Left hindlimb (tissue), 1 donor: ENCODE results near the gene TEX29.

Source experiments
- DNase-seq: peaks from one replicate; pipeline ENCODE4 v3.0.0-alpha.2; 2018

The TEX29 gene

DNA sequence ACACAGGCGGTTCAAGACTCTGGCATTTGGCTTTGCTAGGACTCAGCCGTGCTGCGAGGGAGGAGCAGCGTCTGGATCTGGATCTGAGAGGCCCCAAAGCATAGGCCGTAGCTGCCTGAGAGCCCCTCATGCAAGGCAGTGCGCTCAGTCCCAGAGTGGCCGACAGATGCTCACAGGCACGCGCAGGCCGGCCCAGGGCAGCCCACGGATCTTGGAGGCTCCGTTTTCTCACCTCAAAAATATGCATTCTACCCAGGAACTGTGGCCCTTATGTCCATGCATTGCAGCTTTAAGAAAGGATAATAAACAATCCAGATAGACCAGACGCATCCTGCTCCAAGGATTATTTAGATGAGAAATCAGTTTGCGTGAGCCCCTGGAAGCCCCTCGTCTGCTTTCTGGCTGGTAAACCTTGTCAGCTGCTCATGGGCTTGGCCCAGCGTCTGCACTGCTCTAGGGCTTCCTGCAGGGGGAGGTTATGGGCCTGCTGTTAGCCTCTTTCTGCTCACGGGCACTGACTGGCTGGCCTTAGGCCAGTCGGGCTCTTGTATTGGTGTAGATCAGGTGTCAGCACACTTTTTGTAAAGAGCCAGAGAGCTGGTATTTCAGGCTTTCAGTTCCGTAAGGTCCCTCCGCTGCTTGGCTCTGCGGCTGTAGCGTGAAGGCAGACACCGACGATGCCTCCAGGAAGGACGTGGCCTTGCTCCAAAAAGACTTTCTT, 24.2 kb downstream of the TEX29 start:
- peak; percentile 48 for DNase-seq

DNA sequence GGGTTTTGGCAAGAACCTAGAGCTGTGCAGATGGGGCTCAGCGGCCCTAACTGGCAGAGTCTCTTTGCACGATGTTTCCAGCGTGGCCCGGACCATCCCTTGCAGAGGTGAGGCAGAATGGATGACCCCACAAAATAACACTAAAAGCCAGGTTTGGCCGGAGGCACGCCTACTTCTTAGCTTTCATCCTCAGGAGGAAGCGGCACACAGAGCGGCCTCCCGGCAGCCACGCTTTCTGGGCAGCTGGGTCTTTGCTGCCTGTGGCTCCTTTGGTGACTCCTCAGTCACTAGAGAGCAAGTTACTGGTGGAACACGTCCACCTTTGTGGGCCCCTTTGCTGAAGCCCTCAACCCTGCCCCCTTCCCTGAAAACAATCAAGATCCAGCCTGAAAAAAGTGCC, 25.2 kb downstream of the TEX29 start:
- DNase-seq = no peak

DNA sequence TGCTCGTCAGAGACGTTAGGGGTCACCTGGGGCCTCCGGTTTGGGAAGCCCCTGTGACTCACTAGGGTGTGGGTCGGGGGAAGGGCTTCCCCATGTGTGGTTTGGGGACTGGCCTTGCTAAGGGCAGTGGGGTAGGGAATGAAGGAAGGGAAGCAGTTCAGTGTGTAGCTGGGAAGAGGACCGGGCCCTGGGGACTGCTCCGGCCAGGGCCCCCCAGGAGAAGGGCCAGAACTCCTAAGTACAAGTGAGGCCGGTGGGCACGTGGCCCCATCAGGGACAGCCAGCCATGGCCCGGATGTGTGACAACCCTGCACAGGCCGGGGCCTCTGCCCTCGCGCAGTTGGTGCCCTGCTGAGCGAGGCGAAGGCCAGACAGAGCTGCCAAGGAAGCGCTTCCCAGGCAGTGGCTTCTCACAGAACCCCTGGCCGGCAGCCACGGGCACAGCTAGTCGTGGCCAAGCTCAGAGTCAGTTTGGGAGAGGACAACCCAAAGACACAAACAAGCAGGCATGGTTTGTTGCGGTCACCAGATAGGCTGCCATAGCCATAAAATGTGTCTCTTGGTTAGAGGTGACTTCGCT, 25.7 kb downstream of the TEX29 start:
- DNase-seq = no peak

DNA sequence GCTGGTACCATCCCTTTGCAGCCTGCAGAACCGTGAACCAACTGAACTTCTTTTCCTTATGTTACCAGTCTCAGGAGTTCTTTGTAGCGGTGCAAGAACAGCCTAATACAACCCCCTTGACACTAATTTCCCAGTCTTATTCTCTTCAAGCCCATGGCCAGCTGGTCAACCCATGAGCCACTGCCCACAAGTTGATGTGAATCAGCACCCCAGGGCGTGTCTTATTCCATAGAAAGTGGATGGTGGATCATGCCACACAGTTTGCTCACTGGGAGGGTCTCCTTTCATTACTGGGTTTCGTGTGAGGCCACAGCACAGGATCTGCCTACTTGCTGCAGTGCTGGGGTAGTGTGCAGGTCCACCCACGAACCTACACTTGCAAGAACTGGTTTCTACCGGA, 27.0 kb downstream of the TEX29 start:
- no peak for DNase-seq

DNA sequence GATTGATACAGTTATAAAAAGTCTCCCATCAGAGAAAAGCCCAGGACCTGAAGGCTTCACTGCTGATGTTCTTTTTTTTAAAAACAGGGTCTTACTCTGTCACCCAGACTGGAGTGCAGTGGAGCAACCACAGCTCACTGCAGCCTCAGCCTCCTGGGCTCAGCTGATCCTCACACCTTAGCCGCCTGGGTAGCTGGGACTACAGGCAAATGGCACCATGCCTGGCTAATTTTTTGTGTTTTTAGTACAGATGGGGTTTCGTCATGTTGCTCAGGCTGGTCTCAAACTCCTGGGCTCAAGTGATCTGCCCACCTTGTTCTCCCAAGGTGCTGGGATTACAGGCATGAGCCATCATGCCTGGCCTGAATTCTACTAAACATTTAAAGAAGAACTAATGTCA, 33.1 kb downstream of the TEX29 start:
- no peak for DNase-seq

DNA sequence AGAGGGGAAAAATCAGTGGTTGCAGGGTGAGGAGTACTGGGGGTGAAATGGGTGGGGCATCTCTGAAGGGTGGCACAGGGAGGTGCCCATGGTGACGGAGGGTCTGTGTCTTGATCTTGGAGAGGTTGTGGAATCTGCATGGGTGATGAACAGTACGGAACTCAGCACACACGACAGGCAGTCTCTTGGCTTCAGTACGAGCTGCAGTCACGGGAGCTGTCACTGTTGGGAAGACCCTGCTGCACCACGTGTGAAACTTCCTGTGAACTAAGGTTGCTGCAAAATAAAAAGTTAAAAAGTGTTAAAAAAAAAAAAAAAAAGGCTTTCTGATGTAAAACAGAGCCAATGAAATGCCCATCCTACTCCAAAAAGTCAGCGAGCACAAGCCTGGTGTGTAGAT, 34.3 kb downstream of the TEX29 start:
- DNase-seq = no peak

DNA sequence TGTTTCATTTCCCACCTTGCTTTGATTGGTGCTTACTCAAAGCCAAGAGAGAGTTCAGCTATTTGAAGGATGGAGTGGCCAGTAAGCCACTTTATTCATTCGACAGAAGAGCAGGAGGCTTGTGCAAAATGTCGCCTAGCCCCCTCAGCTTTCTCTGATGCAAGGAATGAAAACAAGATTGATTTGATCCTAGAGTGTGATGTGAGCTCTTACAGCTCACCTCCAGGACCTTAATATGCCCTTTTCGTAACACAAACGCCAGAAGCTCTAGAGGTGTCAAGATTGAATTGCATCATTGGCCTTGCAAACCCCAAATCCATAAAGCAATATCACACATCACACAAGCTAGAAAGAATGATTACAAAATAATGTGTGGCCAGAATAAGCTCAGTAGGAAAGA, 36.4 kb downstream of the TEX29 start:
- no peak for DNase-seq

DNA sequence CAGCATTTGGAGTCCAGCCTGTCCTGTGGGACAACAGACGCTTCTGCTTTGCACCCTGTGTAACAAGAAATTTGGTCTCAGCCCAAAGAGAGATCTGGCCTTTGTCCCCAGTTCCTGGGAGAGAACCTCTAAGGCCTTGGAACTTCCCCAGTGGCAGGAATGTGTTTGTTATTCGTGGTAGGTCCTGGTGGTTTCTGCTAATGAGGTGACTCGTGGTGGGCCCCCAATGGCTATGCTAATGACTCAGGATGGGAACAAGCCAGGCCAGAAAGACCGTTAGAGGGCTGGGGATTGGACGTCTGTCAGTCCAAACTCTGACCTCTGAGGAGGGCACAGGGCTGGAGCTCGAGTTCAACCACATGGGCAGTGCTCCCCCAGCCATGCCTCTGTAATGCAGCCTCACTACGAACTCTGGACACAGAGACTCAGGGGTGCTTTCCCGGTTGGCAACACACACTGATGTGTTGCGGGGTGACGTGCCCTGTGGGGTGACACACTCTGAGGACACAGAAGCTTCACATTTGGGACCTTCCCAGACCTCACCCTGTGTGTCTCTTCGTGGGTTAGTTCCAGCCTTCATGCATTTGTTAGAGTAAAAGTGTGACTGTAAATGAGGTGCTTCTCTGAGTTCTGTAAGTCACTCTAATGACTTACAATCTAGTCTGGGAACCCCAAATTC, 38.9 kb downstream of the TEX29 start:
- DNase-seq = no peak

DNA sequence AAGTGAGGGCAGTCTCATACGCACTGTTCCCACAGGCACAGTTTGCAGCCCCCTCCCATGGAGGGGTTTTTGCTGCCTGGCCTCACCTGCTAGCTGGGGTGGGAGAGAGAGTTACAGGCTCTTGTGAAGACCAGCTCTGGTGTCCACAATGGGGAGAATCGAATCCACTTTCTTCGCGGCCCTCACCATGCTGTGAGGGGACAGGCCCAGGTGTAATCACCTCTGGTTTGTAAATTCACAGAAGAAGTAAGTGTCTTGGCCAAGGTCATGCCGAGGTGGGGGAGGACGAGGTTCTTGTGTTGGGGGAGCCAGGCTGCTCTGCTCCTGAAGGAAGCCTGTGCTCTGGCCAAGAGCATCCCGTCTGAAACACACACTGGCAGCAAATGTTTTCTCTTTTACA, 39.5 kb downstream of the TEX29 start:
- DNase-seq = no peak

DNA sequence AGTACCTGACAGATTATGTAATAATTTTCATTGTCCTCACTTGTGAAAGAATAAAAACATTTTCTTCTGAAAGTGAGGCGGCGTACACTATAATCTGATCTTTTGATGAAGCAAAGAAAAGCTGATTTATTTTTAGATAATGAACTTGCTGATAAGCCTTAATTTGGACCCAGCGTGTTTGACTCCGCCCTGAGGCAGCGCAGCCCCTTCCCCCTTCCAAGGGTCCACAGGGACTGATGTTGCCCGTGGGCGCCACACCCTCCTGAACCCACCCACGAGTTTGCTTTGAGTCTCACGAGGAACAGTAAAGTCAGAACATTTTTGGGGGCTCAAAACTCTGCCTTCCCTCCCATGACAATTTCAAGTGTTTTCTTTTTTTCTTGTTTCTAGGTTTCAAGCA, 40.0 kb downstream of the TEX29 start:
- no peak for DNase-seq

DNA sequence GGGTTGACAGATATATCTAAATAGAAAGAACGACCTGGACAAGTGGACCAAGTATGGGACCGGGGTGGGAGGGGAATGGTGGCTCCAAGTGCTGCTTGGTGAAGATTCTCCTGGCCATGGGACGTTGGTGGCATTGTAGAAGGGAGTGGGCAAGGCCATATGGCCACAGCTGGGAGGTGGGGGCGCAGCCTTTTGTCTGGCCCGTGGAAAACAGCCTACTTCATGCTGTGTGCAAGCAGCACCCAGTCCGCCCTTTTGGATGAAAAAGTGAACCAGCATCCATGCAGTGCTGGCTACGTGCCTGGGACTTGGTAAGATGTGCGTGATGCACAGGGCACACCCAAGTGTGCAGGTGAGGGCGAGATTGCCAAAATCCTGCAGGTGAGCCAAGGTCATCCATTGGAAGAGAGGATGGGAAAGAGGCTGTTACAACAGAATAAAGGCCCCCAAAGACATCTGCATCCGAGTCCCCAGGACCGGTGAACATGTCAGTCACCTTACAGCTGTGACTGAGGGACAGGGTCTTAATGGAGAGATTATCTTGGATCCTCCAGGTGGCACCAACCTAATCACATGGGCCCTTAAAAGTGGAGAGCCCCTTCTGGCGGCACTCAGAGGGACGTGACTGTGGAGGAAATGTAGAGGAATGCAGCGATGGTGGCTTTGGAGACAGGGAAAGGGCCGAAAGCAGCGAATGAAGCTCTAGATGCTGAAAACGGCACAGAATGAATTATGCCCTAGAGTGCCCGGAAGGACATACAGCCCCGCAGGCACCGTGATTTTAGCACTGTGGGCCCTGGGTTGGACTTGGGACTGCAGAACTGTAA, 40.8 kb downstream of the TEX29 start:
- DNase-seq = no peak

DNA sequence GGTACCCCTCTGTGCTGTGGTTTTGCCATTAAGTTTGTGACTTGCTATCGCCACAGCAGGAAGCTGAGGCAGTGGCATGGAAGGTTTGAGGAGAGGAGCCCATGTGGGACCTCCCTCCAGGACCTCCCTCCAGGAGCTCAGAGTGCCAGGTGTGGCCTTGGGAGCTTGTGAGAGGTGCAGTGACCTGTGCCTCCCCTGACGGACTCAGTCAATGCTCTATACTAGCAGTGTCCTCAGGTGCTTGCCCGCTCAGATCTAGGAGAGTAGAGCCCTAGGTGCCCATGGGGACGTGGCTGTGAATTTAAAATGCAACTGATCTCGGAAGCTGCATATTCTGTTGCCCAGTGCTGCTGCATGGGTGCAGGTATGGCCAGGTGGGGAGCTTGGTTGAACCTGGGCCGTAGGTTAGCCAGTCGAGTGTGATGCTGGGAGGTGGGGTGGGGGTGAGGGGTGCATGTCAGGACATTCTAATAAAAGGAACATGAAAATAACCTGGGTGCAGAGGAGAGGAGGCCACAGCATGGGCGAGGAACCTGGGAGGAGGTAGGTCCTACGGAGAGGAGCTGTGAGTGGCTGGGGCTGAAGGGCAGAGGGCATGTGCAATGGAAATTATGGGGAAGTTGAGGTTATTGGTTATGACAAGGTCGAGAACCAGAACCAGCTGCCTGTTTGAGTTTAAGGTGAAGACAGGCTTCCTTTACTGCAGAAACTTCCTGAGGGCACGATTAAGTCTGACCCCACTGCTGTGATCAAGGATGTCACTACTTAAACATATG, 41.6 kb downstream of the TEX29 start:
- DNase-seq = no peak

DNA sequence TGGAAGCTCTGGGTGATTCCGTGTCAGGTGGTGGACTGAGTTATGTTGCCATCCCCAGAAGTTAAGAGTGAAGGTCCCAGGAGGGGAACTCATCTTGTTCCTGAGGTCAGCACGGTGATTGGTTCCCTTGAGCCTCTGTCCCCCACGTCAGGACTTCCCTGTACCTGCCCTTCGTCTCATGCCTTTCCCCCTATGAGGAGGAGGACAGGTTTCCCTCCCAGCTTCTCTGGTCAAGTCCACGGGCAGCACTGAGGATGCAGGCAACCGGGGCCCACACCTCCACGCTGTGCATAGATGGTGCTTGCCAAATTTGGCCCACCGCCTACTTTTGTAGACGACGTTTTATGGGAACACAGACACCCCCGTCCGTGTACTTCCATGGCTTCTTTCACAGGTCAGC, 42.7 kb downstream of the TEX29 start:
- DNase-seq = no peak

DNA sequence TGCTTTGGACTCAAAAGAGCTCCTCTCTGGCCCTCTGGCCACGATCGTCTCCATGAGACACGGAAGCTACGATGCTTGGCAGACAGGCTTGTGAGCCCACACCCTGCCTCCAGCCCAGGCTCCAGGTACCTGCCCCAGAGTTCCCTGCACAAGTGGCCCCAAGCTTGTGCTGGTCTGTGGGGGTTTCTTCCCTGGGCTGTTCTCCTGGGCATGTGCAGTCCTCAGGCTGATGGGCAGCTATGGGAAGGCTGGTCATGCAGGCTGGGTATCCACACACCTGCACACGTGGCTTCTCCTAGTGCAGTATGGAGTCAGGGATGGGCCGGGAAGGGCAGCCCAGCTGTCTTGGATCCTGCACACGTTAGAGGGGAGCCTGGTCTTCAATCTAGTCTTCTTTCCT, 43.1 kb downstream of the TEX29 start:
- DNase-seq = no peak

DNA sequence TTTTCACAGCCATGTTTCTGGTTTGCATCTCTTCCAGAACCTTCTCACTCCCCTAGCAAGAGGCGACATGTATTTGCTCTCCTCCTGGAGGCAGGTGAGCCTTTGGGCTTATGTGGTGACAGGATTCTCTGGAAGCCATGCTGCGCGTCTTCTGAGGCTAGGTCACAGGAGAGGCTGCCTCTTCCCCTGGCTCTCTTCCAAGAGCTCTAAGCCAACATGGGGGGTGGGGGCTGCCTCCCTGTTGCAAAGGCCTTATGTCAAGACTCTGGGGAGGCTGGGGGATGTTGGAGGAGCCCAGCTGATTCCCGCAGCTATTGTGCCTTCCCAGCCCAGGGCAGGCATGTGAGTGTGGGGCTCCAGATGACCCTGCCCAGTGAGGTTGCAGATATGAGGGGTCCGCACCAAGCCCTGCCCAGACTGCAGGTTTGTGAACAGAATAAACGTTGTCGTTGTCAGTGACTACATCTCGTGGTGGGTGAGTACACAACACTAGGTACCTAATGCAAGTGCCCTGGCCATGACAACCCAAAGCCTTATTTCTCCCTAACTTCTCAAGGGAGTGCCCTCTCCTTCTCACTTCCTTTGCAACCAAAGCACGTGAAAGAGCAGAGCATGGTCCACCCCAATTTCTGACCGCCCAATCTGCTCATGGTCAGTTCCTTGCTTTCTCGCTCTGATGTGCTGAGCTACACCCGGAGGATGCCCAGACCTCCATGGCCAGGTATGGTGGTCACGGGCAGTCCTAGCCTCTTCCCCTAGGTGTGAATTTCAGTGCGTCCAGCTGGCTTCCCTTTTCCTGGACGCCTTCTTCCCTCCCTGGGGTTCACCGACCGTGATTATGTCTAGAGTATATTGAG, 44.9 kb downstream of the TEX29 start:
- DNase-seq = no peak

DNA sequence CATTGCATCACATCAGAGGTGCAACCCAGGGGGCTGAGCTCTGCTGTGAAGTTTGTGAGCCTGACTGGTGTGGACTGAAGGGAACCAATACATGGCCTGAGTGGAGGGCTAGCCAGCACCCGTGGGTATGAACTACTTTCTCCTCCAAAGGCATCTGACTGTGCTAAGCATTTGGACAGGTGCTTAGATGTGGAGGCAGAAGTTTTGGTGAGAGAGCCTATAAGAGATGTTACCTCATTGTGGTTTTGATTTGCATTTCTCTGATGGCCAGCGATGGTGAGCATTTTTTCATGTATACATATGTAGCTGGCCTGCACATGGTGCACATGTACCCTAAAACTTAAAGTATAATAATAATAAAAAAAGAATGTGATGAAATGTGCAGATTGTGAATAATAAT, 46.9 kb downstream of the TEX29 start:
- no peak for DNase-seq

DNA sequence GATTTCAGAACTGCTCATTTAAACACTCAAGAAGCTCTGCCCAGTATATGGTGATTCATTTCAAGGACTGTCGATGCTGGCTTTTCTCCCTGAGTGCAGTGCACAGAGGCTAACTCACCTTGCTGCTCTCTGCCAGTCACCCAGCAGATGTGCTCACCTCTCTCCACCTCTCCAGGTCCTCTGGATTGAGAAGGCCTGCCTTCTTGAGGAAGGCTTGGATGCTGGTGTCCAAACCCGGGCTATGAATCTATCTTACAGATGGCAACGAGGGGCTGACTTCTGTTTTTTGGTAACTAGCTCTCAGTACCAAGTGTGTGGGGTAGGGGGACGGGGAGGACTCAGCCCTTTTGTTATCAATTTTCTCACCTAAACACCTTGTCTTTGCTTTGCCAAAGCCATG, 47.6 kb downstream of the TEX29 start:
- DNase-seq = no peak

DNA sequence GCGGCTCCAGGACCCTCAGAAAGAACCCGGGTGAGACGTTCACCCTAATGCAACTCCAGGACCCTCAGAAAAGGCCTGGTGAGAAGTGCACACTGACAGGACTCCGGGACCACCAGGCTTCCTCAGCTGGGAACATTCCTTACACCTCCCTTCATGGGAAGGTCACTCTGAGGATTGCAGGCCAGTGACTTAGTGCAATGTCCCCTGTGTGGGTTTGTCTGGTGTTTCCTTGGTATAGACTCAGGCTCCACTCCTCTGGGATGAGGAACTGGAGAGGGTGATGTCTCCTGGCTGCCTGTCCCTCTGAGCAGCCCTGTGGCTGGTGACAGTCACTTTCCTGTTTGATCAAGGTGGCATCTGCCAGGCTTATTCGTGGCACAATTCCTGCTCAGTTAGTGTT, 49.7 kb downstream of the TEX29 start:
- no peak for DNase-seq

DNA sequence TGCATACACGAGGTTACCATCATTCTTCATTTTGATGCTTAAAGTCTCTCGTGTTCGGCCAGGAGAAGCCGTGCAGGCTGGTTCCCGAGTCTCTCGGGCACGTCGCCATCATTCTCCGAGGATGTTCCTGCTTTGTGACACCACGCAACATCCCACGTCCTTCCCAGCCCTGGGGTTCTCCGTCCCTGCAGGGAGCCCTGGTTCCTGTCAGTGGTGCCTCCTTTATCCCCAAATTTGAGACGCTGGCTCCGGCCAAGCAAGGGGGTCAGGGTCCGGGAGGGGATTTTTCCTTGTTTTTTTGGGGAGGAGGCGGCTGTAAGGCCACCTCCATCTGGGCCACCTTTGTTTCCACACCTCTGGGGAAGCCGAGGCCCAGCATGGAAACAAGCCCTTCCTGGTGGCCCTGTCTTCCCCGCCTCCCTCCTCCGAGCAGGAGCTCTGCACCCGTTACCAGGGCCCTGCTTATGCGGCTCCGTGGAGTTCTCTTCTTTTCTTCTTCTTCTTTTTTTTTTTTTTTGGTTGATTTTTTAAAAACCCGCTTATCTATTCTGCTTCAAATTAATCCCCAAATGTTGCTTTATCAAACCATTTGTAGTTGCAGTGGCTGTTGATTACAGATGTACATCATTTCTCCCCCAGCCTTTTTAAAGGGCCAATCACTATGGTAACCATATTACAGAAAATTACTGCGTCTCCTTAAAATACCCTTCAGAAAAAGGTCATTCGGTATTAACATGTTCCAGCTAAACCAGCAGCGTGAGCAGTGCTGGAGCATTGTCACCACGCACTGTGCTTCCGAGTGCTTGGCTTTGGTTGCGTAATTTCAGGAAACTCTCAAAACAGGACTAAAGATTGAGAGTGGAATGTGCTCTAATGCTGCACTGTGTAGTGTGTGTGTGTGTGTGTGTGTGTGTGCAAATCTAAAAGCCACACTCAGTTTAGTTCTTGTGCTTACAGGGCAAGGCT, 50.4 kb downstream of the TEX29 start:
- DNase-seq = no peak

DNA sequence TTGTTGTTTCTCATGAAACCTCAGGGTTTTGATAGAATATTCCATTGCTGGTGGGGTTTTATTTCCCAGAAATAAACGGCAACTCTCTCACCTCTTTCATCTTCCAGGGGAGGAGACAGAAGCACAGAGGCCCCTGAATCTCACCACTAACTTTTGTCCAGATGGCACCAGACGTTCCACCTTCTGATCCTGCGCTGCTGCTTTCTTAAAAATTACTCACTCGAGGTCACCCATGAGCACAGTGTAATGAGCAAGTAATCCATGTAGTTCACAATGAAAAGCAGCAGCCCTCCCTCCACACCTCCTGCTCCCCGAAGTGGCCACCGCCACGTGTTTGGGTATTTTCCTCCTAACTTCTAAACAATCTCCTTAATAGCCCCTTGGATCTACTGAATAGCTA, 51.3 kb downstream of the TEX29 start:
- DNase-seq = no peak
